Lung (tissue), 12 donors: ENCODE data around the gene FANCE. TPM values are rescaled to one million over a fixed set of nuclear protein-coding genes. Genes with fewer than 3 reads are reported as not detected.

ENCODE experiments used
- ATAC-seq: fragments of 200-7000 bp; cut with Tn5 transposase; one replicate; pipeline ENCODE4 v1.9.1; 2020; ENCODE audit warnings: moderate number of reproducible peaks; ENCODE audit not compliant: insufficient read depth, low FRiP score
- DNase-seq, 3 donors: peaks; one replicate each; pipeline ENCODE4 v3.0.0-alpha.2; 2013 to 2017
- H3K27ac ChIP-seq, 2 donors: one replicate each; pipeline ENCODE4 v1.5.1; 2013; ENCODE audit warnings: mild to moderate bottlenecking in 2 of 2, moderate library complexity in 2 of 2, control low read depth in 1 of 2, inconsistent platforms in 1 of 2, low read depth in 1 of 2, low read length in 1 of 2
- H3K27me3 ChIP-seq, 3 donors: one replicate each; pipeline ENCODE4 v1.5.1; 2013; ENCODE audit warnings: low read length in 2 of 3; ENCODE audit not compliant: control insufficient read depth in 3 of 3, insufficient read depth in 3 of 3
- H3K36me3 ChIP-seq, 4 donors: one replicate each; pipeline ENCODE4 v1.5.1; 2013; ENCODE audit warnings: low read length in 4 of 4, mild to moderate bottlenecking in 1 of 4, moderate library complexity in 1 of 4; ENCODE audit not compliant: control insufficient read depth in 4 of 4, insufficient read depth in 4 of 4
- H3K4me1 ChIP-seq, 5 donors: one replicate each; pipeline ENCODE4 v1.5.1; 2013; ENCODE audit warnings: low read length in 5 of 5, mild to moderate bottlenecking in 2 of 5, moderate library complexity in 1 of 5; ENCODE audit not compliant: control insufficient read depth in 5 of 5, insufficient read depth in 5 of 5
- H3K4me3 ChIP-seq: one replicate; pipeline ENCODE4 v1.5.1; 2013; ENCODE audit warnings: mild to moderate bottlenecking, control low read depth, moderate library complexity
- H3K9ac ChIP-seq, 2 donors: one replicate each; pipeline ENCODE4 v1.5.1; 2013; ENCODE audit warnings: low read length in 2 of 2, control low read depth in 1 of 2; ENCODE audit not compliant: insufficient read depth in 1 of 2
- H3K9me3 ChIP-seq, 4 donors: one replicate each; pipeline ENCODE4 v1.5.1; 2013; ENCODE audit warnings: low read length in 3 of 4, mild to moderate bottlenecking in 1 of 4, moderate library complexity in 1 of 4; ENCODE audit not compliant: control insufficient read depth in 4 of 4, insufficient read depth in 3 of 4
- CTCF ChIP-seq: IDR thresholded peaks from 2 replicates; pipeline ENCODE4 v1.5.1; 2012; ENCODE audit warnings: mild to moderate bottlenecking; ENCODE audit errors: control extremely low read depth, extremely low read depth
- WGBS, 2 donors: extraction: QIAGEN DNeasy Blood & Tissue Kit; methylation state at CpG; one replicate each; pipeline ENCODE4 v1.1.7; 2013; 5-methylcytosine and 5-hydroxymethylcytosine counted together
- polyA plus RNA-seq, 2 donors: library from polyadenylated mRNA; stranded (reverse); fragments of 200-250 nt; gene quantifications; one replicate each; pipeline ENCODE4 v1.2.1, GENCODE V29; 2013
- total RNA-seq, 2 donors: library from RNA; depleted of rRNA in 1 of 2; stranded (reverse); fragments of >200 nt in 1 of 2; gene quantifications; one replicate each; pipeline ENCODE4 v1.2.1, GENCODE V29; 2014 to 2021
- donor health status: control.
- donor health status: control.
- donor health status: Bipolar disorder and iron deficiency.
- donor health status: healthy.
- donor health status: DM: yes; HTN: yes; CAD: no.

The FANCE gene
- total and polyA plus RNA-seq, 4 donors = 3.1 to 7.3 (median 6.3) TPM

- WGBS, 2 donors = 64 to 80% methylated on average over 59 to 61 of the region's 61 CpGs
- H3K9ac ChIP-seq = peak overlapping the region in 1 of 2 donors; percentile 55
- H3K9me3 ChIP-seq = no peaks in the 10 kb centered on the region
Measured at GRCh38 chr6:35486005-35486925, 34.1 kb downstream of the FANCE start.

GRCh38 chr6:35487658-35488516 lies 35.7 kb downstream of the FANCE start:
- Histone ChIP-seq H3K27ac (peak overlapping the region; percentile 36 to 66), H3K9me3 (no peaks in the 10 kb centered on the region), H3K9ac (peak overlapping the region in 1 of 2 donors; percentile 32), H3K27me3 (no peaks in the 10 kb centered on the region), H3K4me1 (peaks cover 6 to 59% (median 35%) of the 10 kb centered on the region in 5 donors), H3K36me3 (peaks cover 0 to 7% (median 4%) of the 10 kb centered on the region in 4 donors), H3K4me3 (no peak overlapping the region)
- DNase-seq = peak in 1 of 3 donors; percentile 57
- no peak for ATAC-seq
- WGBS, 2 donors = 29 to 38% methylated on average over 9 of the region's 9 CpGs
- no peak for TF ChIP-seq CTCF

More at GRCh38 chr6:35486005-35486925, 34.1 kb downstream of the FANCE start:
- Histone ChIP-seq H3K27ac (peak overlapping the region in 1 of 2 donors; percentile 93), H3K4me3 (no peak overlapping the region), H3K27me3 (no peaks in the 10 kb centered on the region), H3K36me3 (peaks cover 0 to 10% (median 5%) of the 10 kb centered on the region in 4 donors), H3K4me1 (peaks cover 6 to 43% (median 24%) of the 10 kb centered on the region in 5 donors)
- DNase-seq (peak; percentile 61 to 82 (median 77)), ATAC-seq (peak; percentile 49)
- no peak for TF ChIP-seq CTCF

GRCh38 chr6:35488517-35488862 lies 36.4 kb downstream of the FANCE start:
- Histone ChIP-seq H3K4me1 (peaks cover 6 to 65% (median 35%) of the 10 kb centered on the region in 5 donors), H3K36me3 (peaks cover 0 to 5% (median 3%) of the 10 kb centered on the region in 4 donors), H3K9ac (no peak overlapping the region), H3K4me3 (no peak overlapping the region), H3K27ac (peak overlapping the region; percentile 36 to 66), H3K27me3 (no peaks in the 10 kb centered on the region), H3K9me3 (no peaks in the 10 kb centered on the region)
- no peak for ATAC-seq
- TF ChIP-seq CTCF = no peak
- 71 to 73% methylated on average over 9 of the region's 9 CpGs for WGBS, 2 donors
- no peak for DNase-seq
